GM21619 (cell line): Measurements from ENCODE around the gene LZTR1.
"Not testable (repeated sequence)": the region's sequence is repeated elsewhere in the genome, so short reads cannot be mapped to it uniquely, and the experiment has no call there.

ENCODE experiments used
- ATAC-seq: cut with Tn5 transposase; IDR thresholded peaks from one replicate; pipeline ENCODE4 v1.9.1; 2021; ENCODE audit not compliant: unreplicated experiment

The LZTR1 gene

DNA sequence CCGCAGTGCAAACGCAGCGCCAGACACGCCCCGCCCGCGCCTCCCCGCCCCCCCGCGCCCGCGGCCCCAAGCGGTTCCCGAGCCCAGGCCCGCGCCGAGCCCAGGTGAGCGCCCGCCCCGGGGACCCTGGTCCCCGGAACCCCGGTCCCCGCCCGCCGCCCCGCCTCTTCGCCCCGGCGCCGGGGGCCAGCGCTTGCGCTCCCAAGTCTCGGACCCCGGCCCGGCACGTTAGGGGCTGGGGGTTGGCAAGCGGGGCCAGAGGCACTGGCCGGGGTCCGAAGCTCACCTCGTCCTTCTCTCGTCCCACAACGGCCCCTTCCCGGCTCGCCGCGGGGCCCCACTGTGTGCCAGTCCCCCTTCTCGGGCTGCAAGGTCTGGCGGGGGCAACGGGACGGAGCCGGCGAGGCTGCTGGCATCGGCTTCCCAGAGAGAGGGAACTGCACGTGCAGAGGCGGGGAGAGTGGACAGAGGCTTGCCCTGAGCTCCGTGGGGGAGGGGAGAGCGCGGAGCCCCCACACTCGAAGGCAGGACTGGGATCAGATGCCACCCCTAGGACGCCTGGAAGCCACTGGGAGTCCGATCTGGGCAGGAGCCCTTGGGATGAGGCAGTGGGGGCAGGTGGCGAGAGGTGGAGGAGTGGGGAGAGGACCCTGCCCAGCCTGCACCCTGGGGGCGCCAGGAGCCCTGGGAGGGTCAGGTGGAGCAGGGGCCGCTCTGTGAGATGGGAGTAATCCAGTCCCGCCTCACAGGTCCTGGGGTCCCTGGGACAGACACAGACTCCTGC, 16.8 kb upstream of the LZTR1 start:
- no peak for ATAC-seq

DNA sequence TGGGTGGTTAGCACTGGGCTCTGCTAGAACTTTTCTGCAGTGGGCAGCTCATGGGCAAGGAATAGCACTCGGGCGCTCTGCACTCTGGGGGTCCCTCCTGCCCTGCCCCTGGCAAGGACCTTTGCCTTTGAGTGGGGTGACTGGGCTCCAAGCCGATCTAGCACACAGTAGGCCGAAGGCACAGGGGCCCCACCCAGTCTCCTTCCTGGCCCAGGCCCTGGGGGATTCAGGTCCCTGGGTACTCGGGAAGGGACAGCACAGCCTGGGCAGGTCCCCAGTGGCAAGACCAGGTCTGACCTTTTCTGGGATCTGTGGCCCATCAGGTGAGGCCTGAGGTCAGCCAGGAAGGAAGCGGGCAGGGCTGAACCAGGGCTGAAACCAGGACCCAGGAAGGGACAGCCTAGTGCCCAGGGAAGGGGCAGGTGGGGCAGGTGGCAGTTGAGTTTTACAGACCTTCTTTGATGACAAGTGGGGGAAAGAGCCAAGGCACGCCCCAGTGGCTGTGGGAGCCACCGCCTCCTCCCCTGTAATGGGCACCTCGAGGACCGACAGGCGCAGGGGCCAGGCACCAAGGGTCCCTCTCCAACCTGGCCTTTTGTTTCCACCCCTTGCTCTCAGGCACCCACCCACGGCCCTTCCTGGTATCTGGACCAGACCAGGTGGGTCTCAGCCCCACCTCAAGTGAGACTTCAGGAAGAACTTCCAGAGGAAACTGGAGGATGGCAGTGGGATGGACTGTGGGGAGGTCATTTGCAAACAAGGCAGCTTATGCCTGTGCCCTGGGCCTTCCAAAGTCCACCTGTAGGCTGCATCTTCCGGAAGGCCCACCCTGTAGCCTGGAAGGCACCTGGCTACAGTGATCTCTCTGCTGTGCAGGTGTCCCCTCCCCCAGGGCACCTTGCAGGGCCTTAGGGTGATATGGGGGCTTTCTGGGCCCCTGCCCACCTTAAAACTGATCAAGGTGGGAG, 15.9 kb upstream of the LZTR1 start:
- ATAC-seq, result no peak

DNA sequence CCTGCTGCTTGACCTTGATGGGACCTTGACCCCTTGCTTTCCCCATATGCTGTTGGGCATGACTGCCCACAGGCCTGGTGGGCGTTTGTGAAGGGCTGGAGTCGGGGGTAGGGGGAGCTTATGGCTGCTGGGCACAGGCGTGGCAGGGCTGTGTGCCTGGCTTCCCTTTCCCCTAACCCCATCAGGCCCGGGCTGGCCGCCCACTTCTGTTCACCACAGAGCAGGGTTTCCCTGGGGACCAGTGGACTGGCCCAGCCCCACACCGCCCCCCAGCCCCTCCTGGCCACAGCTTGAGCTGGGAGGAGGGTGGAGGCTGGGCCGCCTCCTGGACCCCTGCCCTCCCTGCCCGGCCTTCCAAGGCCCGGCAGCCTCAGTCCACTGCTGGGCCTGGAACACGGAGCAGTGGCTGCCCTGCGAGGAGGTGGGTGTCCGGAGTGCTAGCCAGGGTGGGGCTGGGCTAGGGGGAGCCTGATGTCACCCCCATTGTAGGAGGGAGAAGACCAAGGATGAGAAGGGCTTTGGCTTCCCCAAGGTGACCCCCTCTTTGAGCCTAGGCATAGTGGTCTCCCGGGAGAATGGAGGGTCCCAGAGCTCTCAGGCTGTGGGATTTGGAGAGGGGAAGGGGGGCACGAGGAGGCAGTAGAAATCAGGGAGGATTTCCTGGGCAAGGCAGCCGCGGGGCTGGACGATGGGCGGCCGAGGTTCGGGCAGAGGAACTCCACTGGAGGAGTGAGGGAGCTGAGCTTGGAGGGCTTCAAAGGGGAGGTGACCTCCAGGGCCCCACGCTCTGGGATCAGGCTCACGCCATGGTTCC, 15.0 kb upstream of the LZTR1 start, which contains the start of gene AIFM3:
TSS of gene AIFM3 (plus strand) at position 373 of the 814 bp plus-strand sequence. CDS start 690 bp downstream, outside the sequence.
- no peak for ATAC-seq

DNA sequence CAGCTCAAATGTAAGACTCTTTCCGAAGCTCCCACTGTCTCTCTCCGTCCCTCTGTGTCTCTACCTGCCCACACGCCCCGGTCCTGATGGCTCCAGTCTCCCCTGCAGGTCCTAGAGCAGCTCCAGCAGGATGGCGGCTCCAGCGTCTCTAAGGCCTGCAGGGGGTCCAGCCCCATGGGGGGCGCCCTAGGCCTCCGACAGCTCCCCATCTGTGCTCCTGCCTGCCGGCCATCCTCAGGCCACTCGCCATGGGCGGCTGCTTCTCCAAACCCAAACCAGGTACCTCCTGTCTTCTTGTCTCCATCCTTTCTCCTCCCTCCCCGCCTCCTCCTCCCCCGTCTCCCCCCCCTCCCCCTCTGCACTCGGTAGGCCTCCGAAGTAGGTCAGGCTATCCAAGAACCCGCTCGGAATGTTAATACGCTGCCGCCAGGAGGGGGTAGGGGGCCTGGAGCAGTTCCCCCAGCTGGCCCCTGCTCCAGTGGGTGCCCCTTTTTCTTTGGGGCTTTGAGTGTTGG, 14.3 kb upstream of the LZTR1 start:
- no peak for ATAC-seq

DNA sequence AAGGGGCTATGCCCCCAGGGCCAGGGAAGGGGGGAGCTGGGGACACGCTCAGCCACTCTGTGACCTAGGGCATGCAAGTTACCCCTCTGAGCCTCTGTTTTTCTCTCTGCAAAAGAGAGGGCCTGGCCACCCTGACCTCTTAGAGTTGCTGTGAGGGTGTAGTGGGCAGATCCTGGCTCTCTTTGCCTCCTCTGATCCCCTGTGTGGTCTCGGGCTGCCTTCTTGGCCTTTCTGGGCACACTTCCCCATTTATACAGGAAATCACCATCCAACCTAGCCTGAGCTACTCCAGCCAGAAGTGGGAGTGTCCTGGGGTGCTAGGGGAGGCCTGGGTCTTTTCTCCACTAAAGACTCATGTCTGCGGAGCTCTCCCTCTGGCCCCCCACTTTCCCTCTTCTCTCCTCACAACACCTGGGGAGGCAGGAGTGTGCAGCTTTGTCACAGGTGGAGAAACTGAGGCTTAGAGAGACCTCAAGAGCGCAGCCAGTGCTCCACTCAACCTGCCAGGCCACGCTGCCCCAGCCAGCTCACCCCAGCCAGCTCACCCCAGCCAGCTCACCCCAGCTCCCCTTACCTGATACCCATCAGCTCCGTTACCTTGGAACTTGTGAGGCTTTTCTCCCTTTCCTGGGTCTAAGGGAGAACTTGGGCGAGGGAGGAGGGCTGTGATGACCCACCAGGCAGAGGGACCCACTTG, 13.7 kb upstream of the LZTR1 start:
- ATAC-seq, result no peak

DNA sequence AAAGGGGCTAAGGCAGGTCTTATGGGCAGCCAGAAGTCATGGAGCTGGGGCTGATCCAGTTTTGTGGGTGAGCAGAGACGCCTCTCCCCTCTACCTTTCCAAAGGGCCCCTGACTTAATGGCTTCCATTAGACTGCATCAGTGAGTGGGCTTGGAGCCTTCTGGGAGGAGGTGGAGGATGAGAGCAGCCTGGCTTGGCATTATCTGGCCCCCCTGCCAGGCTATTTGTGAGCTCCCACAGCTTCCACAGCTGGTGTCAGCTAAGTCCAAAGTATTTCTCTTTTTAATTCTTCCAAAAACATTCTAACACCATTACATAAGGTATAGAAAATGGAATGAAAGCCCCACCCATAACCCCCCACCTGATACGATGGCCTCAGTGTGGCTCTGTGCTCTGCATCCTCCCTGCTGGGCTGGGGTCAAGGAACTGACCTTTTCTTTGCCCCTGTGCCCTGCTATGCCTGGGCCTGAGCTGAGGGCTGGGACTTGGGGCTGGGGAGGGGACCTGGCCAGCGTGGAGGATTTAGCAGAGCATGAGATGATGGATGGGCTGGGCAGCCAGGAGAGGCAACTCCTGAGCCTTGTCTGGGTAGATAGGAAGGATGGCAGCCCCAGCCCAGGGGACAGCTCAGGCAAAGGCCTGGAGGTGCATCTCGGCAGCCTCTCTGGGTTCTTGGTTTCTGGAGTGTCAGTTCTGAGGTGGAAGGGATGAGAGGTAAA, 11.0 kb upstream of the LZTR1 start:
- ATAC-seq, result no peak

DNA sequence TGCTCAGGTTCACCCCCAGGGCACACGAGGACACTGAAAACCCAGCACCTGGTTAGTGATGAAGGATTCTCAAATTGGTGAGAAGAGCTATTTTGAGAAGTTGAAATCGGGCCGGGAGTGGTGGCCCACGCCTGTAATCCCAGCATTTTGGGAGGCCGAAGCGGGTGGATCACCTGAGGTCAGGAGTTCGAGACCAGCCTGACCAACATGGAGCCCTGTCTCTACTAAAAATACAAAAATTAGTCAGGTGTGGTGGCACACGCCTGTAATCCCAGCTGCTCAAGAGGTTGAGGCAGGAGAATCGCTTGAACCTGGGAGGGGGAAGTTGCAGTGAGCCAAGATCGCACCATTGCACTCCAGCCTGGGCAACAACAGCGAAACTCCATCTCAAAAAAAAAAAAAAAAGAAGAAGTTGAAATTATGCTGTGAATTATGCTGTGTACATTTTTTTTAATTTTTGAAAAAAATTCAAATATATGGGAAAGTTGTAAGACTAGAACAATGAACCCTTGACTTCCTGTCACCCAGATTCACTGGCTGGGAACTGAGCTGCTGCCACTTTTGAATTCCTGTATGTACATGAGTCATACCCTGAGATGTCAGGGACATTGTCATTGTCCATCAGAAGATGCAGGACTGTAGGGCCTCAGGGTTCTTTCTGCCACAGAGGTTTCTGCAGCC, 9.9 kb upstream of the LZTR1 start:
- not testable (repeated sequence) for ATAC-seq

DNA sequence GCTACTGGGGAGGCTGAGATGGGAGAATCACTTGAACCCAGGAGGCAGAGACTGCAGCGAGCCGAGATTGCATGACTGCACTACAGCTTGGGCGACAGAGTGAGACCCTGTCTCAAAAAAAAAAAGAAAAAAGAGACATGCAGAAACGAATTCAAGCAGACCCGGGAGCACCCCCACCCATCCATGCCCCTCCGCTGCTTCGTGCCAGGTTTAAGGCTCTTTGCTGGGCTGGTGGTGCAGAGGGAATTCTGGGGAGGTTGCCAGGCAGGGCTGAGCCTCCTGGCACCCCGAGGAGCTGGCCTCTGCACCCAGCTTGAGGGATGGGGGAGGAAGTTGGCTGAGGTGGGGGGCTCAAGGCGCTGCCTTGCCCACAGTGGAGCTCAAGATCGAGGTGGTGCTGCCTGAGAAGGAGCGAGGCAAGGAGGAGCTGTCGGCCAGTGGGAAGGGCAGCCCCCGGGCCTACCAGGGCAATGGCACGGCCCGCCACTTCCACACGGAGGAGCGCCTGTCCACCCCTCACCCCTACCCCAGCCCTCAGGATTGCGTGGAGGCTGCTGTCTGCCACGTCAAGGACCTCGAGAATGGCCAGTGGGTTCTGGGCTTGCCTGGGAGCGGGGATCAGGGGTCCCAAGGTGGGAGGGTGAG, 9.0 kb upstream of the LZTR1 start:
- no peak for ATAC-seq

DNA sequence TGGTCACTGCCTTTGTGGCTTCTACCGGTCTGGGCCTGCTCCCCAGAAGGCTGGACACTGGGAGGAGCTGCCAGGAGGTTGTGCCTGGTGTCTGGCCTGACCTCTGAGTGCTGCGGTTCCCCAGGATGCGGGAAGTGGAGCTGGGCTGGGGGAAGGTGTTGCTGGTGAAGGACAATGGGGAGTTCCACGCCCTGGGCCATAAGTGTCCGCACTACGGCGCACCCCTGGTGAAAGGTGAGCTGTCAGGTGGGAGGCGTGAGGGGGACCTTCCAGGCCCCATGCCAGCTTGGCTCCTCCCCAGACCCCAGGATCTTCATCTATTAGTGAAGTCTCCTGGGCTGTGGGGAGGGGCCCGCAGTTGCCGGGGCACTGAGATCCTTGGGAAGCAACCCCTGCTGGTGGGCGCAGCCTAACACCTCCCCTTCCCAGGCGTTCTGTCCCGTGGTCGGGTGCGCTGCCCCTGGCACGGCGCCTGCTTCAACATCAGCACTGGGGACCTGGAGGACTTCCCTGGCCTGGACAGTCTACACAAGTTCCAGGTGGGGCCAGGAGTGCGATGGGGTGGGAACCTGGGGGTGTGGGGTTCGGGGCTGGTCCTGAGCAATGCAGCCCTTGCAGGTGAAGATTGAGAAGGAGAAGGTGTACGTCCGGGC, 8.3 kb upstream of the LZTR1 start:
- ATAC-seq, result no peak

DNA sequence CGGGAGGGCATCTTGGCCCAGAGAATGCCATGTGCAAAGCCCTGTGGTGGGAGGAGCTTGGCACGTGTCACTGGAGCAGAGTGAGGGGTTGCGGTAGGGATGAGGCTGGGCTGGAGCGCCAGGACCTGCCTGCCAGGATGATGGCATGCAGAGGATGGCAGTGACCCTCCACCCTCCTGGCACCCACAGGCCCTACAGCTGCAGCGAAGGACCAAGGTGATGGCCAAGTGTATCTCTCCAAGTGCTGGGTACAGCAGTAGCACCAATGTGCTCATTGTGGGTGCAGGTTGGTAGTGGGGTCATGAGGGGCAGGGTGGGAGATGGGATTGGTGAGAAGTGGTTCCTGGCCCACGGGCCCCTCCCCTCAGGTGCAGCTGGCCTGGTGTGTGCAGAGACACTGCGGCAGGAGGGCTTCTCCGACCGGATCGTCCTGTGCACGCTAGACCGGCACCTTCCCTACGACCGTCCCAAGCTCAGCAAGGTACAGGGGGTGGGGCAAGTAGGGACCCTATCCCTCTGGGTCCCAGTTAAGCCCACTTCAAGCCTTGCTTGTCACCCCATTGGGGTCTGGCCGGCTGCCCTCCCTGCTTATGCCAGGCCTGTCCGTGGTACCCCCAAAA, 7.7 kb upstream of the LZTR1 start:
- ATAC-seq, result no peak

DNA sequence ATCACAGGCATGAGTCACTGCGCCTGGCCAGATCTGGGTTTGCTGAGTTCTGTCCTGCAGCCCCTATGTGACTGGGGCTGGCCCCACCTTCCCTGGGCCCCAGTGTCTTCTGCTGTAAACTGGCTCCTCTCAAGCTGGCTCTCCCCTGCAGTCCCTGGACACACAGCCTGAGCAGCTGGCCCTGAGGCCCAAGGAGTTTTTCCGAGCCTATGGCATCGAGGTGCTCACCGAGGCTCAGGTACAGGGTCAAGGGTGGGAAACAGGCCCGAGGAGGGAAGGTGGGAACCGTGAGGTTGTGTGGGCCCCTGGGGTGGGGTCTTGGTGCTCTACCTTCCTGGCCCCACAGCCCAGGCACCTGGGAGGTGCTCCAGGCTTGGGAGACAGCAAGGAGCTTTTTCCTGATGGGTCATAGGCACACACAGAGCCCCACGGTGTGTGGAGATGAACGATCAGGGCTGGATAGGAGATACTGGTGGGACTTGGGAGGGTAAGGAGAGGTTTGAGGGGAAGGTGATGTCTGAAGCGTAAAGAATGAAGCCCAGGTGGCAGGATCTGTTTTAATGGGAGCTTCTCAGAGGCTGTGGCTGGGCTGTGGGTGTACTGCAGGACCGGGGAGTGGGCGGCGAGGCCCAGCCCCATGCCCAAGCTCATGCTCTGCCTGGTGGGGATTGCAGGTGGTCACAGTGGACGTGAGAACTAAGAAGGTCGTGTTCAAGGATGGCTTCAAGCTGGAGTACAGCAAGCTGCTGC, 6.4 kb upstream of the LZTR1 start:
- no peak for ATAC-seq

DNA sequence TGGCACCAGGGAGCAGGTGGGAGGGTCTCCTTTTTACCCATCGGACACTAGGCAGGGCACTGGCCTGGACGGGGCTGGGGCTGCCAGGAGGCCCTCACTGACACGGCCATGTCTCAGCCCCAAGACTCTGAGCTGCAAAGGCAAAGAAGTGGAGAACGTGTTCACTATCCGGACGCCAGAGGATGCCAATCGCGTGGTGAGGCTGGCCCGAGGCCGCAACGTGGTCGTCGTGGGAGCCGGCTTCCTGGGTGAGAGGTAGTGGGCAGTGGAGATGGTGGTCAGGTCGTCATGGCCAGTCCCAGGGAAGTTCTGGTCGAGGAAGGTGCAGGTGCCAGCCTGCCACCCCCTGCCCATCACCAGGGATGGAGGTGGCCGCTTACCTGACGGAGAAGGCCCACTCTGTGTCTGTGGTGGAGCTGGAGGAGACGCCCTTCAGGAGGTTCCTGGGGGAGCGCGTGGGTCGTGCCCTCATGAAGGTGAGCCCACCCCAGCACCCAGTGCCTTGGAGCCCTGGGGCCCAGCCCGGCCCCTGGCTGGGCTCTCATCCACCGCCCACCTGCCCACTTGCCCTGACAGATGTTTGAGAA, 5.7 kb upstream of the LZTR1 start:
- ATAC-seq, result no peak

DNA sequence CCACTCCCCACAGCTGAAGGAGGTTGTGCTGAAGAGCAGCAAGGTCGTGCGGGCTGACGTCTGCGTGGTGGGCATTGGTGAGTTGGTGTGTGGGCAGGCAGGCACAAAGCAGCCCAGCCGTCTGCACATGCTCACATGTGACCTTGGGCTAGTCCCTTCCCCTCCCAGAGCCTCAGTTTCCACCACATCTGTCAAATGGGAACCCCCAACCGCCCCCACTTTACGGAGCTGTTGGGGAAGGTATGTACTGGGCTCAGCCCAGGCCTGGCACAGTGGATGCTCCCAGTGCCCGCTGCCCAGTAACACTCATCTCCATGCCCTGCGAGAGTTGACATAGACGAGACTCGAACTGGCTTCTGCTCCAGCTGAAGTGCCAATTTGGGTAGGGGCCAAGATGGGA, 5.1 kb upstream of the LZTR1 start:
- ATAC-seq, result no peak

DNA sequence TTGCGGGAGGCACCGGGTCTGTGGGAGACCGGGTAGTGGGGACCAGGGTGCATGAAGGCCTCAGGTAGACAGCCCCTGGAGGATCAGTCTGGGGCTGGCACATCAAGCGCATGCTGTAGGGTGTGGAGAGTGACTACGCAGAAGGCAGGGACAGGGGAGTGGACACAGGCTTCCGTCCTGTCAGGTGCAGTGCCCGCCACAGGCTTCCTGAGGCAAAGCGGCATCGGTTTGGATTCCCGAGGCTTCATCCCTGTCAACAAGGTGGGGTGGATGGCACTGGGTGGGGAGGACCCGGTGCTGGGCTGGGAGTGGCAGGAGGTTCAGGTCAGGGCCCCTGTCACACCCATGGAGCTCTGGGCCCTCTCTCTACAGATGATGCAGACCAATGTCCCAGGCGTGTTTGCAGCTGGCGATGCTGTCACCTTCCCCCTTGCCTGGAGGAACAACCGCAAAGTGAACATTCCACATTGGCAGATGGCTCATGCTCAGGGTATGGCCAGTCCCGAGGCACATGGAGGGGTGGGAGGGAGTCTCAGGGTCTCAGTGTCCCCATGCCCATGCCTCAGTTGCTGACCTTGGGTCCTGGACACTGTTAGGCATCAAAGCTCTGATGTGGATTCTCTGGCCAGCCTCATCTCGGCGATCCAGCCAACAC, 4.5 kb upstream of the LZTR1 start:
- ATAC-seq, result no peak

DNA sequence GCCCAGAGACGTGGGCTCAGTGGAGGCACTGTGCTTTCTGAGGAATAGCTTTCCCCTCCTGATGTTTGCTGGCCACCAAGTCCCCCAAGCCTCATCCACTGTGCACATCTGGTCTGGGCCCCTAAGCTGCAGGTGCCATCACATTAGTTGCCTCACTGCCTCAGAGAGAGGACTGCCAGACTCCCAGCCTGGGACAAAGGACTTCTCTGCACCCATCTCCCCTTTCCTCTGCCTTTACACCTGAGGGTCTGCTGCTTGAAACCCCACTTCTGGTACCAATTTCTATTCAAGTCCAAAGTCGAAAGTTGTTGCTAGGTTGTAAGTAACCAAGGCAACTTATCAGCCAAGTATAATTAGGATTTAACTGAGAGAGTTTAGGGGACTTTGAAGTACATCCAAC, 3.7 kb upstream of the LZTR1 start:
- ATAC-seq, result no peak

DNA sequence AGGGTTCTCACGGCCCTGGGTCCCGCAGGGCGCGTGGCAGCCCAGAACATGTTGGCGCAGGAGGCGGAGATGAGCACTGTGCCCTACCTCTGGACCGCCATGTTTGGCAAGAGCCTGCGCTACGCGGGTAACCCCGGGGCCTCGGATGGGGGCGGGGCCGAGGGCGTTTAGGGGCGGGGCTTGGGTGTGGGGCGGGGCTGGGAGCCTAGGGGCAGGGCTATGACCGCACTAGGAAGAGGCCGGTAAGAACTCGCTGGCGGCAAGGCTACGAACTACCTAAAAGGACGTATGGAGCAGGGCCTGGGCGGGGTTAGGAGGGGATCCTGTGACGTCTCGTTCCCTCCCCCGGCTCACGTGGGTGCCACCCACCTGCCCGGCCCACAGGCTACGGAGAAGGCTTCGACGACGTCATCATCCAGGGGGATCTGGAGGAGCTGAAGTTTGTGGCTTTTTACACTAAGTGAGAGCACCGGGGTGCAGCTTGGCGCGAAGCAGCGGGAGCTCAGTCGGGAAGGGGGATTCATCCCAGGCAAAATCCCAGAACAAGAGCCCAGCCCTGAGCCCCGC, 2.8 kb upstream of the LZTR1 start:
- no peak for ATAC-seq
